Keratinocyte (primary cell): ENCODE measurements around the gene CCDC148. TPM values are rescaled to one million over a fixed set of nuclear protein-coding genes. Genes with fewer than 3 reads are reported as not detected.

Source experiments
- DNase-seq: peaks from one replicate; pipeline ENCODE4 v3.0.0-alpha.2; 2011; ENCODE audit warnings: low read depth, missing footprints, low spot score
- FAIRE-seq: peaks from 2 replicates; lab custom pipeline; 2011; peaks lifted over from hg19 to GRCh38; lab: Jason Lieb, UNC
- H2AFZ ChIP-seq: 2 replicates; pipeline ENCODE4 v1.6.0; 2012; ENCODE audit warnings: low read length, control low read depth, inconsistent platforms; ENCODE audit not compliant: control insufficient read depth
- H3K27ac ChIP-seq: 2 replicates; pipeline ENCODE4 v1.5.1; 2011; ENCODE audit warnings: low read length; ENCODE audit not compliant: control insufficient read depth, insufficient read depth
- H3K27me3 ChIP-seq: 3 replicates; pipeline ENCODE4 v1.6.0; 2011; ENCODE audit warnings: low read length; ENCODE audit not compliant: control insufficient read depth, insufficient read depth; ENCODE audit errors: extremely low read depth
- H3K36me3 ChIP-seq, 2 experiments: 2 replicates in 1 of 2; 3 replicates in 1 of 2; pipeline ENCODE4 v1.5.1; 2011; ENCODE audit warnings: low read length in 2 of 2, mild to moderate bottlenecking in 1 of 2; ENCODE audit not compliant: control insufficient read depth in 2 of 2, insufficient read depth in 2 of 2; ENCODE audit errors: extremely low read depth in 1 of 2
- H3K4me1 ChIP-seq: 3 replicates; pipeline ENCODE4 v1.5.1; 2011; ENCODE audit warnings: low read length; ENCODE audit not compliant: control insufficient read depth, insufficient read depth; ENCODE audit errors: extremely low read depth
- H3K4me2 ChIP-seq: 3 replicates; pipeline ENCODE4 v1.6.0; 2011; ENCODE audit warnings: low read depth, low read length; ENCODE audit not compliant: control insufficient read depth, insufficient read depth; ENCODE audit errors: extremely low read depth
- H3K4me3 ChIP-seq, 3 experiments: fragments of 200-600 bp in 1 of 3; sonication (generic) in 1 of 3; 2 replicates in 2 of 3; 3 replicates in 1 of 3; pipeline ENCODE4 v1.5.1; 2011 to 2016; ENCODE audit warnings: low read length in 3 of 3, mild to moderate bottlenecking in 3 of 3, control low read depth in 2 of 3, inconsistent platforms in 1 of 3, low read depth in 1 of 3, mixed read lengths in 1 of 3, mixed run types in 1 of 3, moderate library complexity in 1 of 3; ENCODE audit not compliant: control insufficient read depth in 2 of 3, insufficient read depth in 2 of 3; ENCODE audit errors: extremely low read depth in 1 of 3
- H3K79me2 ChIP-seq: 2 replicates; pipeline ENCODE4 v1.6.0; 2012; ENCODE audit warnings: low read length; ENCODE audit not compliant: control insufficient read depth, insufficient read depth
- H3K9ac ChIP-seq: 3 replicates; pipeline ENCODE4 v1.6.0; 2011; ENCODE audit warnings: low read length; ENCODE audit not compliant: control insufficient read depth, insufficient read depth; ENCODE audit errors: extremely low read depth
- H3K9me1 ChIP-seq: 3 replicates; pipeline ENCODE4 v1.6.0; 2011; ENCODE audit warnings: low read length; ENCODE audit not compliant: control insufficient read depth, insufficient read depth; ENCODE audit errors: extremely low read depth
- H3K9me3 ChIP-seq: 2 replicates; pipeline ENCODE4 v1.5.1; 2012; ENCODE audit warnings: low read depth, low read length; ENCODE audit not compliant: control insufficient read depth
- H4K20me1 ChIP-seq: 3 replicates; pipeline ENCODE4 v1.6.0; 2011; ENCODE audit warnings: low read length; ENCODE audit not compliant: control insufficient read depth, insufficient read depth; ENCODE audit errors: extremely low read depth
- CTCF ChIP-seq, 3 experiments: IDR thresholded peaks in 1 of 3; conservative IDR thresholded peaks in 1 of 3; optimal IDR thresholded peaks in 1 of 3; 2 replicates in 2 of 3; 3 replicates in 1 of 3; pipeline versions ENCODE3 to v1.5.1; 2011; ENCODE audit warnings: low read length in 3 of 3, mild to moderate bottlenecking in 3 of 3, moderate library complexity in 2 of 3, control low read depth in 1 of 3, inconsistent platforms in 1 of 3; ENCODE audit not compliant: insufficient read depth in 2 of 3; ENCODE audit errors: extremely low read depth in 1 of 3
- EZH2 ChIP-seq: IDR thresholded peaks from one replicate; pipeline ENCODE4 v1.6.1; 2012; ENCODE audit warnings: inconsistent platforms, mild to moderate bottlenecking, low read length, moderate library complexity
- dilution Hi-C: fragments of 300-500 bp; cut with MboI; formaldehyde crosslinking; loops from one replicate; pipeline ENCODE4 v1.7.0; 2020; ENCODE audit warnings: low sequenced_read_pairs; ENCODE audit not compliant: extremely low pct_ligation_motif_present
- polyA plus RNA-seq, 5 experiments: library from polyadenylated mRNA; depleted of rRNA in 3 of 5; stranded (reverse) in 3 of 5; stranded (forward) in 1 of 5; unstranded in 1 of 5; fragments of >200 nt; gene quantifications; 1 replicate in 1 of 5; 2 replicates in 3 of 5; 3 replicates in 1 of 5; pipeline versions ENCODE4 v1.2.1 to v1.2.3, GENCODE V29; 2011 to 2012; ENCODE audit warnings: missing spikeins in 2 of 5, low read depth in 1 of 5, low replicate concordance in 1 of 5

Gene CCDC148
- polyA plus RNA-seq, 1 donor (not counting 4 experiments of a cell fraction or from before 2014, with no cell fraction given): 0.39 TPM

DNA sequence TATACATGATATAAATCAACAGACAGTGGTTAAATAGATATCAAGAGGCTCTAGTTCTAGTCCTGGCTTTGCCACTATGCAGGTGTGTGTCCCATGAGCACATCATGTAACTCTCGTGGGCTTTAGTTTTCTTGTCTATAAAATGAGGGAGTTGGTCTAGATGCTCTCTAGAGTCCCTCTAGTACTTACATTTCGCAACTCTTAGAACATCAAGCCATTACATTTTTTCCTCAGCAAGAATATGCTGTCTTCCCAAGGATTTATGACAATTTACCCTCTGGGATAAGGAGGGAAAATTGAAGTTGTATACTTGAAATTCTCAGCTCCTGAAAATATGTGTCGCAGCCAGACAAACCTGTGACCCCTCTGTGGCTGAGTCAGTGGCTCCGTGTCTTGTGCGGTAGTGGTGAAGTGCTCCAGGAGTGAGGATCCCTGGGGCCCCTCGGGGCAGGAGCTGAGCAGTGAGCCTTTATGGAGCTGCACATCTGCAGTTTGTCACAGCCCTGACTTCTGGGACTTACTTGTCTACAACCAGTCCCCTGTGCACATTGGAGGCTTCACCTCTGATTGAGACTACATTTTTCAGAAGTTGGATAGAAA is 7.0 kb upstream of the CCDC148 start:
- Histone ChIP-seq H3K9ac (no peak overlapping the region), H3K4me2 (peak overlapping the region; percentile 22), H3K9me3 (no peaks in the 10 kb centered on the region), H4K20me1 (peaks cover 4% of the 10 kb centered on the region), H3K9me1 (no peaks in the 10 kb centered on the region), H3K27ac (no peak overlapping the region), H3K79me2 (peaks cover 96% of the 10 kb centered on the region), H3K4me3 (no peak overlapping the region), H3K27me3 (no peaks in the 10 kb centered on the region), H3K36me3 (no peaks in the 10 kb centered on the region), H3K4me1 (peaks cover 28% of the 10 kb centered on the region), H2AFZ (no peak overlapping the region)
- DNase-seq: no peak
- dilution Hi-C loops: no loop called here
- peak; percentile 9 for FAIRE-seq
- TF ChIP-seq EZH2: no peak
- no peak for TF ChIP-seq CTCF (optimal IDR thresholded peaks at IDR 0.05 in 1 of 3, IDR thresholded peaks at IDR 0.05 in 1 of 3, conservative IDR thresholded peaks at IDR 0.05 in 1 of 3; ENCODE audit: extremely low read depth in 1 of 3, insufficient read depth in 2 of 3, low read length in 3 of 3)

GRCh38 chr2:158460632-158461297 is 4.2 kb upstream of the CCDC148 start:
- no peak overlapping the region for H3K4me3 ChIP-seq
- H3K27ac ChIP-seq: no peak overlapping the region
- H3K4me1 ChIP-seq: peaks cover 34% of the 10 kb centered on the region
- peak overlapping the region; percentile 33 for H3K4me2 ChIP-seq
- H4K20me1 ChIP-seq: peaks cover 8% of the 10 kb centered on the region
- no peaks in the 10 kb centered on the region for H3K9me1 ChIP-seq
- H3K9ac ChIP-seq: no peak overlapping the region
- FAIRE-seq (no peak), DNase-seq (no peak)
- dilution Hi-C loops: no loop called here
- H3K9me3 ChIP-seq: no peaks in the 10 kb centered on the region
- no peaks in the 10 kb centered on the region for H3K27me3 ChIP-seq
- no peaks in the 10 kb centered on the region for H3K36me3 ChIP-seq
- TF ChIP-seq CTCF (optimal IDR thresholded peaks at IDR 0.05 in 1 of 3, IDR thresholded peaks at IDR 0.05 in 1 of 3, conservative IDR thresholded peaks at IDR 0.05 in 1 of 3; ENCODE audit: extremely low read depth in 1 of 3, insufficient read depth in 2 of 3, low read length in 3 of 3) (peak in 1 of 3 experiments; percentile 42), EZH2 (no peak)
- H3K79me2 ChIP-seq: peaks cover 85% of the 10 kb centered on the region
- no peak overlapping the region for H2AFZ ChIP-seq
